NCI-H128 (cell line): ENCODE measurements around the gene ME3.

ENCODE experiments used
- DNase-seq: peaks from one replicate; lab custom pipeline; 2025; ENCODE audit not compliant: unreplicated experiment; lab: John Stamatoyannopoulos, UW

ME3 gene

DNA sequence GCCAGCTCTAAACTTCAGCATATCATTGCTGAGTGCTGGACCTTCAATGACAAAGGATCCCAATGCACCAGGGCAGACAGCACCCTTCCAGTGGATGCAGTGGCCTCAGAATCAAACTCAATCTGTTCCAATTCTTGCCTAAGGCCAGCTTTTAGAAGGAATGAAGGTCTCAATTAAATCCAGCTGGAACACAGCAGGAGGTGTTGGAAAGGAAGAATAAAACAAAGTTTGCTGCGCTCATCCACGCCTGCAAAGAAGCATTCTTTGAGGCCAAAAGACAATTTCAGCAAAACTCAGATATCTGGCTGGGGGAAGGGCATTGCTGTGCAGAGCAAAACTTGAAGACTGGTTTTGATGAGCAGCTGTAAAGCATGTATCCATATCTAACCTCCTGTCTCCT is 177.1 kb downstream of the ME3 start:
- no peak for DNase-seq

GRCh38 chr11:86492370-86493010 is 179.9 kb downstream of the ME3 start:
- DNase-seq: no peak

- no peak for DNase-seq
These were observed 181.4 kb downstream of the ME3 start for GRCh38 chr11:86491027-86491426.

- no peak for DNase-seq
These were observed 181.8 kb downstream of the ME3 start for GRCh38 chr11:86490582-86490981.

DNA sequence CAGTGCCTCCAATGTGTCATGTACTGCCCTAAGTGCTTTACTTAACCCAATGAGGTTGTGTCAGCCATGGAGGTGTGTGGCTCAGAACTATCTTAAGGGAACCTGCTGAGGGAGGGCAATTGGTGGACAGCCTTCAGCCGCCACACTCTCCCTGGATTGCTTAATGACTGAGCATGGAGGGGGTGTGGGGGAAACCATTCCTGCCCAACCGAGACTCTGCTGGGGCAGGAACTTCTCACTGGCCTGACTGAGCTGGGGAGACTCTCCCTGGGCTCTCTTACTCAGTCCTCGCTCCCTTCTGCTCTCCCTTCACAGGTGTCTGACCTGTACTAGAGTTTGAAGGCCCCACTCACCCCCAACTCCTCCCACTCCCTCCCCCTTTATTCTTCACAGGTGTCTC is 183.0 kb downstream of the ME3 start:
- no peak for DNase-seq

DNA sequence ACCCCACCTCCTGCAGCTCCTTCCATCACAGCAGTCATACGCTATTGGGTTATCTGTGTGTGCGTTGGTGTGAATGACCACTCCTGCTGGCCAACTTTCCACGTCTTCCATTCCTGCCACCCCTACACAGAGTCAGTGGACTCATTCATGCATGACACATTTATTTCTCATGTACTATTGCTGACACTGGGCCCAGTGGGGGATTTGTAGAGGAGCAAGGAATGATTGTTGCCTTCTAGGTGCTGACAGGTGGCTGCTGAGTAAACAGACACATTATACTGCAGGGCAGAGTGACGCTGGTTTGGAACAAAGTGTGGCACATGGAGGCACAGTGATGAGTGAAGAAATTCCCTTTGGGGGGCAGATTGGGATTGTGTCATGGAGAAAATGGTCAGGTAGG is 183.9 kb downstream of the ME3 start:
- no peak for DNase-seq

DNA sequence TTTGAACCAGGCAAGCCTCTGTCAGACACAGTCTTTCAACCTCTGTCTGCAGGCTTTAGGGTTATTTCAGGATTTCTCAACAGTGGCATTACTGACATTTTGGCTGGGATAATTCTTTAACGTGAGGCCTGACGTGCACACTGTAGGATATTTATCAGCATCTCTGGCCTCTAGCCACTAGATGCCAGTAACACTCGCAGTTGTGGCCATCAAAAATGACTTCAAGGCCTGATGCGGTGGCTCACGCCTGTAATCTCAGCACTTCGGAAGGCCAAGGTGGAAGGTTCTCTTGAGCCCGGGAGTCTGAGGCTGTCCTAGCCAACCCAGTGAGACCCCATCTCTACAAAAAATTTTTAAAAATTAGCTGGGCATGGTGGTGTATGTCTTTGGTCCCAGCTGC is 184.7 kb downstream of the ME3 start:
- no peak for DNase-seq

- DNase-seq: no peak
These were observed 186.0 kb downstream of the ME3 start for GRCh38 chr11:86486261-86487030.

GRCh38 chr11:86484795-86485166 is 187.6 kb downstream of the ME3 start:
- DNase-seq: no peak

DNA sequence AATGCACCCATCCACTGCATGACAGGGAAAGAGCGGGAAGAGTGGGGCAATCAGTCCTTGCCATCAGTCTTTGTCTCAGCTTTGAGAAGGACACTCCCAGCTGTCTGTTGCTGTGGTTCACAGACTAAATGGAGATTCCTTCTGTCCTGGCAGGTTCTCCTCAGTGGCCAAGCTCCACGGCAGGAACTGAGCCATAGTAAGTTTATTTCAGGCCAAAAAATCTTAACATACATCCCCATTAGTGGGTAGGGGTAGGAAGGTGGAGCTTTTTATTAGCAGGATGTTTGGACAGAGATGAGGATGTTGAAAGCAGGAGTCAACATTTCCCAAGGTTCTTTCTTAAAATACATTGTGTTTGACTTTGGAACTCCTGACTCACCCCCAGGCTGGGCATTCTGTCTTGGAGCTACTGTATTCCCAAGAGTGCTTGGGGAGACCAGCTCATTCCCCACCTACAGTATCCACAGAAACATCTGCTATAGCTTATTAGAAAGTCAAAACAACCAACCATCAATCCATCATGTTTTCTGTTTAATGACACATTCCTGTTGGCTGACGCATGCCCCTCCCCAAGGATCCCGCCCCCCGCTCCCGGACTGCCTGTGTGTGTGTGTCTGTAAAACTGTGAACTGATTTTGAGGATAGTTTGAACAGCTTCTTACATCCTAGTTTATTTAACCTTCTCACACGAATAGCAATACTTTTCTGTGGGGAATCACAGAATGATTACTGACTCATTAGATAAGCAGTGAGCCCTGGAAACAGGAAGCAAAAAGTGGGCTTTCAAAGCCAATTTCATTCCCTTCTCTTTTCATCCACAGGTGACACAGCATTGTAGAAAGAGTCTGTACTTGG is 188.2 kb downstream of the ME3 start:
- no peak for DNase-seq

- no peak for DNase-seq
These were observed 188.8 kb downstream of the ME3 start for GRCh38 chr11:86483610-86483939.

- DNase-seq: no peak
These were observed 189.7 kb downstream of the ME3 start for GRCh38 chr11:86482692-86483091.

- DNase-seq: no peak
These were observed 191.0 kb downstream of the ME3 start for GRCh38 chr11:86481399-86481798.

DNA sequence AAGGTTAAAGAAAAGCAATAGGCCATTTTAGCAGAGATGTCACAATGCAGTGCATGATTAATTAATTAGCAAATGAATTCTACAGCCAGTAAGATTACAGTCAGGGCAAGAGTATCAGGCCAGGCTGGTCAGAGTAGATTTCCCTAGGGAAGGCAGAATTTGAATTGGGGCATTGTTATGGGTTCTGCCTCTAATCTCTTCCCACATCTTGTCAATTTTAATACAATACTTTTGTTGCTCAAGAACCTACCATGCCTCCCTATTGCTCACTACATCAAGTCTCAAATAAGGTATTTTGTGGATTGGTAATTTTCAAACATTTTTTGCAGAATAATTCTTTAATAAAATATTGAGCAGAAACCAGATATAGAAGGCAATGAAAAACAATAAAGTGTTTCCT is 194.1 kb downstream of the ME3 start:
- DNase-seq: no peak

GRCh38 chr11:86477495-86478155 is 194.8 kb downstream of the ME3 start:
- DNase-seq: no peak

- no peak for DNase-seq
These were observed 196.1 kb downstream of the ME3 start for GRCh38 chr11:86476109-86476861.

GRCh38 chr11:86475027-86475426 is 197.4 kb downstream of the ME3 start:
- no peak for DNase-seq

- no peak for DNase-seq
These were observed 198.2 kb downstream of the ME3 start for GRCh38 chr11:86473991-86474833.

DNA sequence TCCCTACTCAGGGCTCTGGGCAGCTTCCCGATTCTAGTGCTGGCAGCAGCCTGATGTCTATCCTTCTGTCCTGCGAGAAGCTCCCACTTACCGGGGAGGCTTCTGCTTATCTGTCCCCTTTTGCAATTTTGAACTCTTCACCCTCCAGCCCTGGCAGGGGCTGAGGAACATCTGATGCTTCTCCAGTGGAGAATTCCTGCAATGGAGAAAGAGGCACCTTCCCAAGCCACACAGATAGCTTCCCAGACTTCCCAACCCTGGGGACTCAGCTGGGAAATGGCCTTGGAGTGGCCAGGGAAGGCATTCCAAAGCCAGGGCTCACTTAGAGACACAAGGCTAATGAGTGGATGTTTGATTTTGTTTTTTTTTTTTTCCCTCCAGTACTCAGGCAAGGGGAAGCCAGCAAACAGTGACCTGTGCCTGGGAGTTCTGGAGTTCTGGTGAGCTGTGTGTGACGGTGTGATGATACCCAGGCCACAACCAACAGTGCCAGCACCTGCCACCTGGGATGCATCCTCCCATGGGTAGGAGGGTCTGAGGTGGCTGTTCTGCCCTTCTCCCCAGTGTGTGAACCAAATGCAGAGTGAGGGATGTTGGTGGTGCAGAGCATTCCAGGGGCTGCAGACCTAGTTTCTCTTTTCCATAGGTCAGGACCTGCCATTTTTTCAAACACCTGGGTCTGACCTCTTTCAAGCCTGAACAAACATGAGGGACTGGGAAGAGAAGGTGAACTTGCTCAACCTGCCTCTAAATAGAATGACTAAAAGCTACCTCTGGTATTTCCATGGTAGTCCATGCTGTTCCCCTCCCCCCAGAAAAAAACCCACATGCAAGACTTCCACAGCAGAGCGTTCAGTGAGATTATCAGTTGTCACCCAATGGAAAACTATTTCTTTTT is 202.7 kb downstream of the ME3 start:
- DNase-seq: no peak
